Left colon (tissue), 2 donors: ENCODE measurements around the gene PLXNA2. TPM values are rescaled to one million over a fixed set of nuclear protein-coding genes. Genes with fewer than 3 reads are reported as not detected.
A peak's percentile ranks its signal among the peaks of the same experiment; 100 is the strongest.

ENCODE experiments used
- ATAC-seq: fragments of 200-7000 bp; cut with Tn5 transposase; one replicate; pipeline ENCODE4 v1.9.1; 2020; ENCODE audit warnings: mild to moderate bottlenecking, moderate library complexity
- DNase-seq, 2 donors: peaks; one replicate each; pipeline ENCODE4 v3.0.0-alpha.2; 2020
- intact Hi-C, 2 donors: fragments of 100-400 bp; cut with DNase I in 1 of 2; cut with micrococcal nuclease in 1 of 2; formaldehyde crosslinking; loops; one replicate each; pipeline versions ENCODE4 v1.11.2 to v1.14.0; 2022; cut with DNase I, micrococcal nuclease
- total RNA-seq, 2 donors: library from RNA; stranded (reverse); fragmentation: NEBNext Ultra II Directional; extraction: Animal tissue kit (Norgen Biotek cat#: 25700); gene quantifications; one replicate each; pipeline ENCODE4 v1.2.1, GENCODE V29; 2021
- donor health status: DM: no; HTN: no; CAD: no.
- donor health status: DM: yes; HTN: yes; CAD: no.

The PLXNA2 gene
- total RNA-seq, 2 donors from 2014 or later, result 89.3 to 103 TPM

GRCh38 chr1:208118841-208119606 is 125.2 kb downstream of the PLXNA2 start:
- ATAC-seq (peak; percentile 73), DNase-seq (no peak)
- intact Hi-C loops, result no loop called here

- intact Hi-C loops, result no loop called here
- no peak for DNase-seq
- no peak for ATAC-seq
Observed at GRCh38 chr1:208118306-208118705, 125.9 kb downstream of the PLXNA2 start.

GRCh38 chr1:208117826-208118225 is 126.4 kb downstream of the PLXNA2 start:
- intact Hi-C loops, result no loop called here
- ATAC-seq (no peak), DNase-seq (no peak)

- DNase-seq (no peak), ATAC-seq (no peak)
- intact Hi-C loops, result no loop called here
Observed at GRCh38 chr1:208117409-208117808, 126.8 kb downstream of the PLXNA2 start.

- ATAC-seq (peak; percentile 64), DNase-seq (no peak)
Observed at GRCh38 chr1:208115924-208116640, 128.1 kb downstream of the PLXNA2 start.

GRCh38 chr1:208113011-208113410 is 131.2 kb downstream of the PLXNA2 start:
- no peak for ATAC-seq
- DNase-seq, result no peak
- intact Hi-C loops, result no loop called here

More at GRCh38 chr1:208115924-208116640, 128.1 kb downstream of the PLXNA2 start:
- intact Hi-C loops, result no loop called here

- intact Hi-C loops, result no loop called here
- no peak for ATAC-seq
- no peak for DNase-seq
Observed at GRCh38 chr1:208112401-208112800, 131.8 kb downstream of the PLXNA2 start.

- no peak for DNase-seq
- ATAC-seq, result no peak
- intact Hi-C loops, result no loop called here
Observed at GRCh38 chr1:208111646-208112190, 132.5 kb downstream of the PLXNA2 start.

GRCh38 chr1:208110296-208110695 is 133.9 kb downstream of the PLXNA2 start:
- ATAC-seq (no peak), DNase-seq (no peak)
- intact Hi-C loops, result no loop called here

GRCh38 chr1:208108646-208109330 is 135.4 kb downstream of the PLXNA2 start:
- DNase-seq (no peak), ATAC-seq (no peak)
- intact Hi-C loops, result no loop called here

- intact Hi-C loops, result no loop called here
- DNase-seq, result no peak
- ATAC-seq, result no peak
Observed at GRCh38 chr1:208108213-208108608, 136.0 kb downstream of the PLXNA2 start.

- DNase-seq (no peak), ATAC-seq (peak; percentile 43)
- intact Hi-C loops, result no loop called here
Observed at GRCh38 chr1:208107425-208108212, 136.6 kb downstream of the PLXNA2 start.

- DNase-seq, result no peak
- ATAC-seq, result no peak
- intact Hi-C loops, result no loop called here
Observed at GRCh38 chr1:208106218-208106617, 138.0 kb downstream of the PLXNA2 start.

GRCh38 chr1:208105756-208106155 is 138.4 kb downstream of the PLXNA2 start:
- ATAC-seq, result no peak
- DNase-seq, result no peak
- intact Hi-C loops, result no loop called here

- no peak for ATAC-seq
- DNase-seq, result no peak
- intact Hi-C loops, result no loop called here
Observed at GRCh38 chr1:208103597-208104513, 140.3 kb downstream of the PLXNA2 start.

- intact Hi-C loops, result no loop called here
- ATAC-seq, result peak; percentile 91
Observed at GRCh38 chr1:208101661-208102431, 142.3 kb downstream of the PLXNA2 start.

GRCh38 chr1:208100906-208101305 is 143.3 kb downstream of the PLXNA2 start:
- ATAC-seq (no peak), DNase-seq (no peak)
- intact Hi-C loops, result no loop called here

More at GRCh38 chr1:208101661-208102431, 142.3 kb downstream of the PLXNA2 start:
- peak; percentile 72 to 81 for DNase-seq
